Panc1 (cell line): ENCODE measurements around the gene SIRT7.

ENCODE experiments used
- SIN3A ChIP-seq: IDR thresholded peaks from 2 replicates; pipeline ENCODE4 v1.6.1; 2012; ENCODE audit warnings: low read depth, mild to moderate bottlenecking, low read length, moderate library complexity, borderline replicate concordance; ENCODE audit not compliant: insufficient read depth
- TF ChIP-seq, protein P1 (sequence below): fragments of 450-650 bp; IDR thresholded peaks from 2 replicates; pipeline ENCODE4 v1.5.1; 2017; ENCODE audit warnings: mild to moderate bottlenecking
- TF ChIP-seq, protein P2 (sequence below), 2 experiments: IDR thresholded peaks; 2 replicates each; pipeline ENCODE4 v1.6.1; 2011 to 2012; ENCODE audit warnings: low read depth in 2 of 2, control low read depth in 1 of 2, low read length in 1 of 2, mild to moderate bottlenecking in 1 of 2, moderate library complexity in 1 of 2; ENCODE audit not compliant: insufficient read depth in 1 of 2

DNA sequence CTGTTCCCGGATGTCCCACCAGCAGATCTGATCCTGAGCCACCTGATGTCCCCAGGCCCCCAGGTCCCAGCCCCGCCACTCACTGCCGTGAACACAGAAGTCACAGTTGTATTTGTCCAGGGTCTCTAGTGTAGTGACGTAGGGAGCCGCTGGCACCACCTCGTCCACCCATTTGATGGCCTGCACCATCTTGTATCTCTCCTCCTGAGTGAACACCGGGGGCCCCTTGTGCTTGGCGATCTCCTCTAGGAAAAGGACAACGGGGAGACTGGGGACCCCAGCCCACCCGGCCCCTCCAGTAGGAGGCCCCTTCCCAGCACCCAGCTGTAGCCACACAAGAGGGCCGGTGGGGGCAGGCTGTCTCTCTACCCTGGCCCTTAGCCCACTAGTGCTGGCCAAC, 9.2 kb downstream of the SIRT7 start:
- TF ChIP-seq, protein P1, sequence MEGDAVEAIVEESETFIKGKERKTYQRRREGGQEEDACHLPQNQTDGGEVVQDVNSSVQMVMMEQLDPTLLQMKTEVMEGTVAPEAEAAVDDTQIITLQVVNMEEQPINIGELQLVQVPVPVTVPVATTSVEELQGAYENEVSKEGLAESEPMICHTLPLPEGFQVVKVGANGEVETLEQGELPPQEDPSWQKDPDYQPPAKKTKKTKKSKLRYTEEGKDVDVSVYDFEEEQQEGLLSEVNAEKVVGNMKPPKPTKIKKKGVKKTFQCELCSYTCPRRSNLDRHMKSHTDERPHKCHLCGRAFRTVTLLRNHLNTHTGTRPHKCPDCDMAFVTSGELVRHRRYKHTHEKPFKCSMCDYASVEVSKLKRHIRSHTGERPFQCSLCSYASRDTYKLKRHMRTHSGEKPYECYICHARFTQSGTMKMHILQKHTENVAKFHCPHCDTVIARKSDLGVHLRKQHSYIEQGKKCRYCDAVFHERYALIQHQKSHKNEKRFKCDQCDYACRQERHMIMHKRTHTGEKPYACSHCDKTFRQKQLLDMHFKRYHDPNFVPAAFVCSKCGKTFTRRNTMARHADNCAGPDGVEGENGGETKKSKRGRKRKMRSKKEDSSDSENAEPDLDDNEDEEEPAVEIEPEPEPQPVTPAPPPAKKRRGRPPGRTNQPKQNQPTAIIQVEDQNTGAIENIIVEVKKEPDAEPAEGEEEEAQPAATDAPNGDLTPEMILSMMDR, result no peak
- TF ChIP-seq, protein P2, sequence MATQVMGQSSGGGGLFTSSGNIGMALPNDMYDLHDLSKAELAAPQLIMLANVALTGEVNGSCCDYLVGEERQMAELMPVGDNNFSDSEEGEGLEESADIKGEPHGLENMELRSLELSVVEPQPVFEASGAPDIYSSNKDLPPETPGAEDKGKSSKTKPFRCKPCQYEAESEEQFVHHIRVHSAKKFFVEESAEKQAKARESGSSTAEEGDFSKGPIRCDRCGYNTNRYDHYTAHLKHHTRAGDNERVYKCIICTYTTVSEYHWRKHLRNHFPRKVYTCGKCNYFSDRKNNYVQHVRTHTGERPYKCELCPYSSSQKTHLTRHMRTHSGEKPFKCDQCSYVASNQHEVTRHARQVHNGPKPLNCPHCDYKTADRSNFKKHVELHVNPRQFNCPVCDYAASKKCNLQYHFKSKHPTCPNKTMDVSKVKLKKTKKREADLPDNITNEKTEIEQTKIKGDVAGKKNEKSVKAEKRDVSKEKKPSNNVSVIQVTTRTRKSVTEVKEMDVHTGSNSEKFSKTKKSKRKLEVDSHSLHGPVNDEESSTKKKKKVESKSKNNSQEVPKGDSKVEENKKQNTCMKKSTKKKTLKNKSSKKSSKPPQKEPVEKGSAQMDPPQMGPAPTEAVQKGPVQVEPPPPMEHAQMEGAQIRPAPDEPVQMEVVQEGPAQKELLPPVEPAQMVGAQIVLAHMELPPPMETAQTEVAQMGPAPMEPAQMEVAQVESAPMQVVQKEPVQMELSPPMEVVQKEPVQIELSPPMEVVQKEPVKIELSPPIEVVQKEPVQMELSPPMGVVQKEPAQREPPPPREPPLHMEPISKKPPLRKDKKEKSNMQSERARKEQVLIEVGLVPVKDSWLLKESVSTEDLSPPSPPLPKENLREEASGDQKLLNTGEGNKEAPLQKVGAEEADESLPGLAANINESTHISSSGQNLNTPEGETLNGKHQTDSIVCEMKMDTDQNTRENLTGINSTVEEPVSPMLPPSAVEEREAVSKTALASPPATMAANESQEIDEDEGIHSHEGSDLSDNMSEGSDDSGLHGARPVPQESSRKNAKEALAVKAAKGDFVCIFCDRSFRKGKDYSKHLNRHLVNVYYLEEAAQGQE (IDR thresholded peaks at IDR 0.05; ENCODE audit: insufficient read depth in 1 of 2, low read depth in 2 of 2, low read length in 1 of 2), result no peak
- TF ChIP-seq SIN3A, result no peak
